Measurements from ENCODE around the gene AGBL4. TPM values are rescaled to one million over a fixed set of nuclear protein-coding genes. Genes with fewer than 3 reads are reported as not detected.

AGBL4 gene
- total RNA-seq, 1 experiment from 2014 or later, result not detected

- DNase-seq (ENCODE audit: low spot score), result no peak
These were observed 1431.4 kb downstream of the AGBL4 start for GRCh38 chr1:48592330-48592729.

GRCh38 chr1:48591181-48591580 is 1432.6 kb downstream of the AGBL4 start:
- no peak for DNase-seq (ENCODE audit: low spot score)

- no peak for DNase-seq (ENCODE audit: low spot score)
These were observed 1435.7 kb downstream of the AGBL4 start for GRCh38 chr1:48588061-48588460.

GRCh38 chr1:48582408-48582807 is 1441.3 kb downstream of the AGBL4 start:
- no peak for DNase-seq (ENCODE audit: low spot score)

- DNase-seq (ENCODE audit: low spot score), result no peak
These were observed 1442.5 kb downstream of the AGBL4 start for GRCh38 chr1:48581270-48581669.

- DNase-seq (ENCODE audit: low spot score), result no peak
These were observed 1447.2 kb downstream of the AGBL4 start for GRCh38 chr1:48576565-48576964.

- DNase-seq (ENCODE audit: low spot score), result peak; percentile 36
These were observed 1451.0 kb downstream of the AGBL4 start for GRCh38 chr1:48572646-48573258.

GRCh38 chr1:48572134-48572533 is 1451.6 kb downstream of the AGBL4 start:
- no peak for DNase-seq (ENCODE audit: low spot score)

GRCh38 chr1:48571303-48571987 is 1452.3 kb downstream of the AGBL4 start:
- DNase-seq (ENCODE audit: low spot score), result peak; percentile 2

GRCh38 chr1:48570568-48570967 is 1453.2 kb downstream of the AGBL4 start:
- no peak for DNase-seq (ENCODE audit: low spot score)

- DNase-seq (ENCODE audit: low spot score), result no peak
These were observed 1455.3 kb downstream of the AGBL4 start for GRCh38 chr1:48568501-48568900.

- no peak for DNase-seq (ENCODE audit: low spot score)
These were observed 1457.3 kb downstream of the AGBL4 start for GRCh38 chr1:48566492-48566891.

GRCh38 chr1:48563021-48563420 is 1460.7 kb downstream of the AGBL4 start:
- DNase-seq (ENCODE audit: low spot score), result no peak

- DNase-seq (ENCODE audit: low spot score), result no peak
These were observed 1462.3 kb downstream of the AGBL4 start for GRCh38 chr1:48561444-48561843.

- DNase-seq (ENCODE audit: low spot score), result no peak
These were observed 1463.2 kb downstream of the AGBL4 start for GRCh38 chr1:48560577-48560976.

- DNase-seq (ENCODE audit: low spot score), result no peak
These were observed 1463.6 kb downstream of the AGBL4 start for GRCh38 chr1:48560116-48560515.

- DNase-seq (ENCODE audit: low spot score), result no peak
These were observed 1465.4 kb downstream of the AGBL4 start for GRCh38 chr1:48558366-48558765.

- no peak for DNase-seq (ENCODE audit: low spot score)
These were observed 1467.4 kb downstream of the AGBL4 start for GRCh38 chr1:48556186-48556850.

GRCh38 chr1:48555271-48555670 is 1468.5 kb downstream of the AGBL4 start:
- DNase-seq (ENCODE audit: low spot score), result no peak

GRCh38 chr1:48552903-48553606 is 1470.7 kb downstream of the AGBL4 start:
- no peak for DNase-seq (ENCODE audit: low spot score)

- no peak for DNase-seq (ENCODE audit: low spot score)
These were observed 1471.3 kb downstream of the AGBL4 start for GRCh38 chr1:48552420-48552819.

- DNase-seq (ENCODE audit: low spot score), result no peak
These were observed 1474.8 kb downstream of the AGBL4 start for GRCh38 chr1:48548985-48549384.
